HG03108 (cell line): ENCODE results near the gene GALNT18.

Source experiments
- ATAC-seq: cut with Tn5 transposase; IDR thresholded peaks from one replicate; pipeline ENCODE4 v1.9.1; 2021; ENCODE audit warnings: moderate library complexity; ENCODE audit not compliant: unreplicated experiment

Gene GALNT18

GRCh38 chr11:11251394-11251970, 370.3 kb downstream of the GALNT18 start:
- peak; percentile 47 for ATAC-seq

- ATAC-seq, result no peak
Observed at GRCh38 chr11:11250470-11250869, 371.3 kb downstream of the GALNT18 start.

GRCh38 chr11:11247576-11247975, 374.2 kb downstream of the GALNT18 start:
- ATAC-seq, result no peak

- no peak for ATAC-seq
Observed at GRCh38 chr11:11247086-11247485, 374.7 kb downstream of the GALNT18 start.

GRCh38 chr11:11246166-11246565, 375.6 kb downstream of the GALNT18 start:
- ATAC-seq, result no peak

GRCh38 chr11:11245453-11245852, 376.4 kb downstream of the GALNT18 start:
- ATAC-seq, result no peak

GRCh38 chr11:11244470-11245080, 377.2 kb downstream of the GALNT18 start:
- no peak for ATAC-seq

GRCh38 chr11:11243590-11244469, 378.0 kb downstream of the GALNT18 start:
- no peak for ATAC-seq

GRCh38 chr11:11243209-11243589, 378.6 kb downstream of the GALNT18 start:
- no peak for ATAC-seq

- ATAC-seq, result no peak
Observed at GRCh38 chr11:11241284-11241683, 380.5 kb downstream of the GALNT18 start.

- ATAC-seq, result no peak
Observed at GRCh38 chr11:11239959-11240358, 381.8 kb downstream of the GALNT18 start.

- no peak for ATAC-seq
Observed at GRCh38 chr11:11237070-11237832, 384.6 kb downstream of the GALNT18 start.

- ATAC-seq, result no peak
Observed at GRCh38 chr11:11236498-11237059, 385.2 kb downstream of the GALNT18 start.

- no peak for ATAC-seq
Observed at GRCh38 chr11:11231763-11232162, 390.0 kb downstream of the GALNT18 start.

- ATAC-seq, result no peak
Observed at GRCh38 chr11:11230802-11231562, 390.8 kb downstream of the GALNT18 start.

GRCh38 chr11:11230087-11230486, 391.7 kb downstream of the GALNT18 start:
- ATAC-seq, result no peak

- no peak for ATAC-seq
Observed at GRCh38 chr11:11229647-11230046, 392.2 kb downstream of the GALNT18 start.

- ATAC-seq, result no peak
Observed at GRCh38 chr11:11227296-11228085, 394.3 kb downstream of the GALNT18 start.
